BLaER1 (cell line): ENCODE measurements around the gene PLVAP.
"Not testable (repeated sequence)": the region's sequence is repeated elsewhere in the genome, so short reads cannot be mapped to it uniquely, and the experiment has no call there.

Experiments
- H3K27ac ChIP-seq: shearing (Covaris generic); formaldehyde crosslinking; 2 replicates; pipeline ENCODE4 v1.8.1; 2022
- H3K27me3 ChIP-seq: shearing (Covaris generic); formaldehyde crosslinking; 2 replicates; pipeline ENCODE4 v1.8.1; 2022
- H3K36me3 ChIP-seq: shearing (Covaris generic); formaldehyde crosslinking; 2 replicates; pipeline ENCODE4 v1.8.1; 2022
- H3K4me1 ChIP-seq: shearing (Covaris generic); formaldehyde crosslinking; 2 replicates; pipeline ENCODE4 v1.8.1; 2022
- H3K4me2 ChIP-seq: shearing (Covaris generic); formaldehyde crosslinking; 2 replicates; pipeline ENCODE4 v1.8.1; 2022
- H3K4me3 ChIP-seq: shearing (Covaris generic); formaldehyde crosslinking; 2 replicates; pipeline ENCODE4 v1.8.1; 2022
- H3K9ac ChIP-seq: shearing (Covaris generic); formaldehyde crosslinking; 2 replicates; pipeline ENCODE4 v1.8.1; 2022
- H3K9me3 ChIP-seq: shearing (Covaris generic); formaldehyde crosslinking; 2 replicates; pipeline ENCODE4 v1.8.1; 2022
- H4K20me1 ChIP-seq: shearing (Covaris generic); formaldehyde crosslinking; 2 replicates; pipeline ENCODE4 v1.8.1; 2022
- Cebpa-rat ChIP-seq: shearing (Covaris generic); IDR thresholded peaks from 2 replicates; pipeline ENCODE4 v1.8.1; 2022

Gene PLVAP

DNA sequence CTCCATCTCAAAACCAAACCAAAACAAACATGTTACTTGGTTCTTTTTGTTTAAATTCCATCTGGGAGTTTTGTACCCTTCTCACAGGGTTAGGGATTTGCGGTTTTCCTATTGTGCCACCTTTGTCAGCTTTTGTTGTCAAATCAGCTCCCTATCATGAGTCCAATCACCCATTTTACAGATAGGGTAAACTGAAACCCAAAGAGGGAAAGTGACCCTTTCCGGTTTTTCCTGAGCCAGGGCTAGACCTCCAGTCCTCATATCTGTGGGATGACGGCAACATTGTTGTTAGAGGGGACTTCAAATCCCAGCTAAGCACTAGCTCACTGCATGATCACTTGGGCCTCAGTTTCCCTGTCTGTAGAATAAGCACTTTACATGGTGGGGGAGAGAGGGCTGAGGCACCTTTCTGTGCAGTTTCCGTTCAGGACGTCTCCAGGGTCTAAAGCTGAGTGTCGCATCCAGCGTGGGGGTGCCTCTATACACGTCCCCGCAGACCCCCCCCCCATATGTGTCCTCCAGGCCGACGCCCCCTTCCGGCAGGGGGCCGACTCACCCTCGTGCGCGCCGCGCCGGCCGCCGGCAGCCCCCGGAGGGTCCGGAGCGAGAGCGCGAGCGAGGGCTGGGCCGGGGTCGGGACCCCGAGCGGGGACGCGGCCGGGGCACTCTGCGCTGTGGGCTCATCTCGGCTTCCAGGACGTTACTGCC lies 13.0 kb upstream of the PLVAP start:
- H3K9ac ChIP-seq = peak overlapping the region; percentile 68
- no peak overlapping the region for H3K27ac ChIP-seq
- H3K9me3 ChIP-seq = 0 out of 2 replicates have a peak, but pooled peaks cover 4% of the 10 kb centered on the region
- peak overlapping the region; percentile 100 for H3K4me2 ChIP-seq
- H3K27me3 ChIP-seq = peaks cover 14% of the 10 kb centered on the region; the same call in 1 of the 2 replicates
- TF ChIP-seq Cebpa-rat = no peak
- no peaks in the 10 kb centered on the region for H3K36me3 ChIP-seq
- no peaks in the 10 kb centered on the region for H4K20me1 ChIP-seq
- peaks cover 45% of the 10 kb centered on the region for H3K4me1 ChIP-seq
- peak overlapping the region; percentile 72 for H3K4me3 ChIP-seq

DNA sequence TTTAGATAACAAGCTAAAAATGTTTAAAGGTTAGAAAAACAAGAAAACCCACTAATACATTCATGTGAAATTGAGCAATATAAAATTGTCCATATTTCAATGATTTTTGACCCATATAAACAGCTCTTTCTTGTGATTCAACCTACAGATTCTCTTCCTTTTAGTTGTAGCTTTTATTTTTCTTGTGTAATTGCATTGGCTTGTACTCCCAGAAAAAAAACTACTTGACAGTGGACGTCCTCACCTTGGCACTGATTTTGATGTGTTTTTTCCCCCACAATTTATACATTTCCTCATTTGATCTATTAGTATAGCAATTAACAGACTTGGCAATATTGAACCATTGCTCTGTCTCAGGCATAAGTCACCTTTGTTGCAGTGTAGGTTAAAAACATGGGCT lies 12.1 kb upstream of the PLVAP start:
- no peak overlapping the region for H3K4me2 ChIP-seq
- no peaks in the 10 kb centered on the region for H3K36me3 ChIP-seq
- 0 out of 2 replicates have a peak, but pooled peaks cover 4% of the 10 kb centered on the region for H3K9me3 ChIP-seq
- peaks cover 14% of the 10 kb centered on the region; the same call in 1 of the 2 replicates for H3K27me3 ChIP-seq
- no peak overlapping the region for H3K27ac ChIP-seq
- H4K20me1 ChIP-seq = no peaks in the 10 kb centered on the region
- H3K4me1 ChIP-seq = peaks cover 36% of the 10 kb centered on the region
- H3K4me3 ChIP-seq = no peak overlapping the region
- no peak for TF ChIP-seq Cebpa-rat
- H3K9ac ChIP-seq = no peak overlapping the region

DNA sequence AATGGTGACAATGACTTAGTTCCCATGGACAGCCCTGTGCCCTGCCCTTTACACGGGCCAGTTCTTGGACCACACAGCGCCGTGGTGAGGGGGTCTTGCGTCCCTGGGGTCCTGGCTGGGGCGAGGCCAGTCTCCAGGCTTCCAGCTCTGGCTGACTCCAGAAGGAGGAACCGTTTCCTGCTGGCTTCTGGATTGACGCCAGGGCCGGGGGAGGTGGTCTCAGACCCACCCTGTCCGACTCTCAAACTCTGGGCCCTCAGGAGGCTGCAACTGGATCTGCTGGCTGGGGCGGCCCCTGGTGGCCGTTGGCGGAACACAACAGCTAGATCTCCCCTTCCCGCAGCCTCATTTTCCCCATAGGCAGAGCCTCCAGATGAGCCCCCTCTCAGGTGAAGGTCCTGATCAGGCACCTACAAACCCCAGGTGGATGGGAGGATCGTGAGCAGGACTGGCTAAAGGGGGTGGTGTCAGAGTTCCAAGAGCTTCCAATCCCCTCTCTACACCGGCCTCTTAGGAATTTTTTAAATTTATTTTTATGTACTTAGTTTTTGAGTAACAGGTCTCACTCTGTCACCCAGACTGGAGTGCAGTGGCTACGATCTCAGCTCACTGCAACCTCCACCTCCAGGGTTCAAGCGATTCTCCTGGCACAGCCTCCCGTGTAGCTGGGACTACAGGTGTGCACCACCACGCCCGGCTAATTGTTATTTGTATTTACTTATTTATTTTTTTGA lies 8.9 kb upstream of the PLVAP start:
- 0 out of 2 replicates have a peak, but pooled peaks cover 4% of the 10 kb centered on the region for H3K9me3 ChIP-seq
- TF ChIP-seq Cebpa-rat = no peak

DNA sequence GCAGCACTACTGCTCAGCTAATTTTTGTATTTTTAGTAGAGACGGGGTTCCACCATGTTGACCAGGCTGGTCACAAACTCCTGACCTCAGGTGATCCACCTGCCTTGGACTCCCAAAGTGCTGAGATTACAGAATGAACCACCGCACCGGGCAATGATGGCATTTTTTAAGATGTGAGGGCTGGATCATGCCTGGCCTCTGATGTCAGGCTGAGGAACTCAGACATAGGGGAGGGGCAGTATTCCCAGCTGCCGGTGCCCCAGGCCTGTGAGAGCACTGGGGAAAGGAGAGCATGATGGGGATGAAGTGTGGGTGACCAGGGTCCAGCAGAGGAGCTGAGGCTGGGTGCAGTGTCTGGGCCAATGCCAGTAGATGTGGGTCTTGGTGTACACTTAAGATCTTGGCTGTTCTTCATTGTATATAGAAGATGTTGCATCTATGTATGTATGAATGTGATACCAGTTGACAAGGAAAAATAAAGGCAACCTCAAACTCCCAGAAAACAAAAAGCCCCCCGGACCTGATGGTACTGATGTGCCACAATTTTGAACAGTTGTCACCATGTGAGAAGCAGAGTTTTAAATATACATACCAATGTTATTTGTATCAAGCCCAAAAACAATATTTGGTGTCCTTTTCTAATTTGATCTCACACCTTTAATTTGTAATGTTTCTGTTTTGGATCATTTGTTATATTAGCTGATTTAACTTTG lies 3.4 kb upstream of the PLVAP start:
- no peak overlapping the region for H3K9ac ChIP-seq
- H3K36me3 ChIP-seq = no peaks in the 10 kb centered on the region
- H3K9me3 ChIP-seq = 0 out of 2 replicates have a peak, but pooled peaks cover 4% of the 10 kb centered on the region
- H3K27me3 ChIP-seq = no peaks in the 10 kb centered on the region
- H3K27ac ChIP-seq = no peak overlapping the region
- no peak overlapping the region for H3K4me3 ChIP-seq
- H4K20me1 ChIP-seq = no peaks in the 10 kb centered on the region
- no peak for TF ChIP-seq Cebpa-rat
- H3K4me2 ChIP-seq = no peak overlapping the region
- peaks cover 68% of the 10 kb centered on the region for H3K4me1 ChIP-seq

More for the DNA sequence above, 8.9 kb upstream of the PLVAP start:
- Histone ChIP-seq H3K27me3 (peaks cover 14% of the 10 kb centered on the region; the same call in 1 of the 2 replicates), H3K27ac (no peak overlapping the region), H4K20me1 (no peaks in the 10 kb centered on the region), H3K36me3 (no peaks in the 10 kb centered on the region), H3K4me3 (no peak overlapping the region), H3K9ac (no peak overlapping the region), H3K4me2 (0 out of 2 replicates have a peak overlapping the region, but pooled peaks have one; percentile 19), H3K4me1 (peaks cover 41% of the 10 kb centered on the region)

DNA sequence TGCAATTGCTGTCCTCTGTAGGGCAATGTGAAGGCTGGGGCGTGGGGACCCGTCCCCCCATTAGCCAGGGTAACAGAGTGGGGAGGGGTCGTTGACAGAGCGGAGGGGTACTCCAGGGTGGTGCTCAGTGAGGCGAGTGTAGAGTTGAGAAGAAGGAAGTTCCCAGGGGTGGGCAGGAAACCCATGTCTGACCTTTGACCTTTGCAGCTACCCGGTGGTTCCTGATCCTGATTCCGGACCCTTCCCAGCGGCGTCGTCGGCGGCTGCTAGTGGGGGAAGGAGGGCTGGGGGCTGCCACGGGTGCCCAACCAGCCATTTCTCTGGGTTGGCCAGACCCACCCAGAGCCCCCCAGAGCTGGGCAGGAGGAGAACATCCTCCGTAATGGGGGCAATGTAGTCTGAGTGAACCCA lies 2.1 kb upstream of the PLVAP start:
- peak overlapping the region; percentile 11; the same call in 1 of the 2 replicates for H3K4me3 ChIP-seq
- no peak for TF ChIP-seq Cebpa-rat
- H3K4me2 ChIP-seq = peak overlapping the region; percentile 69
- H3K27ac ChIP-seq = peak overlapping the region; percentile 68
- H3K4me1 ChIP-seq = peaks cover 77% of the 10 kb centered on the region
- H4K20me1 ChIP-seq = no peaks in the 10 kb centered on the region
- no peaks in the 10 kb centered on the region for H3K27me3 ChIP-seq
- no peak overlapping the region for H3K9ac ChIP-seq
- 0 out of 2 replicates have a peak, but pooled peaks cover 4% of the 10 kb centered on the region for H3K9me3 ChIP-seq
- no peaks in the 10 kb centered on the region for H3K36me3 ChIP-seq

DNA sequence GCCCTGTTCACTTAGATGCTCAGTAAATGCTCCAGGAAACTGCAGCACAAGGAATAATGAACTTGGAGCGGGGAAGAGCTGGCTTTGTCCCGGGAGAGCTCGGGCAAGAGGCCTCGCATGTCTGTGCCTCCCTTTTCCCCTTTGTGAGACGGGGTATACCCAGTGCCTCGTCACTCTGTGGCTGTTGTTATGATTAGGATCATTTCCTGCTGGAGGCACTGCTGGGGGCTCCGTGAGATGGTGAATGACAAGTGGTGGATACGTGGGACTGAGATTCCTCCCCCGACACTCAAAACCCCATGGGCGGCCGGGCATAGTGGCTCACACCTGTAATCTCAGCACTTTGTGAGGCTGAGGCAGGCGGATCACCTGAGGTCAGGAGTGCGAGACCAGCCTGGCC lies 1.1 kb upstream of the PLVAP start:
- Histone ChIP-seq H3K9ac (0 out of 2 replicates have a peak overlapping the region, but pooled peaks have one; percentile 34), H3K27me3 (no peaks in the 10 kb centered on the region), H3K36me3 (no peaks in the 10 kb centered on the region), H3K27ac (peak overlapping the region; percentile 68), H4K20me1 (no peaks in the 10 kb centered on the region), H3K4me3 (no peak overlapping the region), H3K9me3 (0 out of 2 replicates have a peak, but pooled peaks cover 4% of the 10 kb centered on the region), H3K4me2 (peak overlapping the region; percentile 69), H3K4me1 (peaks cover 78% of the 10 kb centered on the region)
- no peak for TF ChIP-seq Cebpa-rat

DNA sequence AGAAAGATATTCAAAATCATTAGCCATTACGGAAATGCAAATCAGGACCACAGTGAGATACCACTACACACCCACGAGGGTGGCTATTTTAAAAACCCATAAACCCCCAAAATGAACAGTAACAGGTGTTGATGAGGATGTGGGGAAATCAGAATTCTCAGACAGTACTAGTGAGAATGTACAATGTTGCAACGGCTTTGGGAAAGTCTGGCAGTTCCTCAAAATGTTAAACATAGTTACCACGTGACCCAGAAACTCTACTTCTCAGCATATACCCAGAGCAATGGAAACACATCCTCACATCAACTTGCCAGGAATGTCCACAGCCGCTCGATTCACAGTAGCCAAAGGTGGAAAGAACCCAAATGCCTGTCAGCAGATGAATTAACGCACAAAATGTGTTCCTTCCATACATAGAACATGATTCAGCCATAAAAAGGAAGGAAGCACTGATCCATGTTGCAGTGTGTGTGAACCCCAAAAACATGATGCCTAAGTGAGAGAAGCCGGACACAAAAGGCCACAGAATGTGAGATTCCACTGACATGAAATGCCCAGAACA lies 7.0 kb downstream of the PLVAP start:
- Histone ChIP-seq H3K4me3 (peak overlapping the region; percentile 31; the same call in 1 of the 2 replicates), H3K4me1 (peaks cover 60% of the 10 kb centered on the region), H3K9ac (0 out of 2 replicates have a peak overlapping the region, but pooled peaks have one; percentile 56), H4K20me1 (no peaks in the 10 kb centered on the region), H3K27me3 (no peaks in the 10 kb centered on the region), H3K9me3 (no peaks in the 10 kb centered on the region), H3K4me2 (peak overlapping the region; percentile 70), H3K36me3 (no peaks in the 10 kb centered on the region), H3K27ac (peak overlapping the region; percentile 81)
- TF ChIP-seq Cebpa-rat = no peak

DNA sequence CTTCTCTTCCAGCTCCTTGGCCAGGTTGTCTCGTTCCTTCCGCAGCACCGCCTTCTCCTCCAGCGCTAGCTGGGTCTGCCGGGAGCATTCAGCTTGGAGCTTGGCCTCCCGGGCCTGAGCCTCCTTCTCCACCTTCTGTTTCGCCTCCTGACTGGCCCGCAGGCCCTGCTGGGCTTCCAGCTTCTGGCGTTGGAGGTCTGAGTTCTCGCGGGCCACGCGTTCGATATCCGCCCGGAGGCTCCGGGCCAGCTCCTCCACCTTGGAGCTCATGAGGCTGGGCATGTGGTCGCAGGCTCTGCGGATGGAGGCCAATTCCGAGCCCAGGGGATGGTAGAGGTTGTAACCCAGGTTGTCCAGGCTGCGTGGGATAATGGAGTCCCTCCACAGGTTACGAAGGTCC lies 11.8 kb downstream of the PLVAP start:
- no peak overlapping the region for H3K9ac ChIP-seq
- no peak overlapping the region for H3K27ac ChIP-seq
- no peak overlapping the region for H3K4me2 ChIP-seq
- no peaks in the 10 kb centered on the region for H3K9me3 ChIP-seq
- H3K4me1 ChIP-seq = peaks cover 22% of the 10 kb centered on the region
- H3K36me3 ChIP-seq = no peaks in the 10 kb centered on the region
- no peaks in the 10 kb centered on the region for H4K20me1 ChIP-seq
- no peak overlapping the region for H3K4me3 ChIP-seq
- TF ChIP-seq Cebpa-rat = no peak
- no peaks in the 10 kb centered on the region for H3K27me3 ChIP-seq

DNA sequence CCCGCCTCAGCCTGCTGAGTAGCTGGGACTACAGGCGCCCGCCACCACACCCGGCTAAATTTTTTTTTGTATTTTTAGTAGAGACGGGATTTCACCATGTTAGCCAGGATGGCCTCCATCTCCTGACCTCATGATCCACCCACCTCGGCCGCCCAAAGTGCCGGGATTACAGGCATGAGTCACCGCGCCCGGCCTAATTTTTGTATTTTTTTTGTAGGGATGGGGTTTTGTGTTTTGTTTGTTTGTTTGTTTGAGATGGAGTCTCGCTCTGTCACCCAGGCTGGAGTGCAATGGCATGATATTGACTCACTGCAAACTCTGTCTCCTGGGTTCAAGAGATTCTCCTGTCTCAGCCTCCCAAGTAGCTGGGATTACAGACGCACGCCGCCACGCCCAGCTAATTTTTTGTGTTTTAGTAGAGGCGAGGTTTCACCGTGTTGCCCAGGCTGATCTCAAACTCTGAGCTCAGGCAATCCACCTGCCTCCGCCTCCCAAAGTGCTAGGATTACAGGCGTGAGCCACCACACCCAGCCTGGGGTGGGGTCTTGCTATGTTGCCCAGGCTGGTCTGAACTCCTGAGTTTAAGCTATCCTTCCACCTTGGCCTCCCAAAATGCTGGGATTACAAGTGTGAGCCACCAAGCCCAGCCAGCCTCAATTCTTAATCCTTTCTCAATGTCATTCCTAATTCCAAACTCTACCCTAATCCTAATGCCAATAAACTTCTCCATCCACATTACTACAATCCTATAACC lies 13.1 kb downstream of the PLVAP start:
- H3K9ac ChIP-seq, H3K4me2 ChIP-seq, H3K27me3 ChIP-seq, H4K20me1 ChIP-seq, H3K4me1 ChIP-seq, H3K27ac ChIP-seq, H3K9me3 ChIP-seq, H3K36me3 ChIP-seq, H3K4me3 ChIP-seq: not testable (repeated sequence)
